Activated T-helper 1 cell treated with anti-CD3 and anti-CD28 coated beads, Interleukin-12 subunit alpha, Interleukin-12 subunit beta, Interleukin-2, Interleukin-4 antibody, amounts not matched to agents 30 ng/mL and 10 ng/mL and 1 ng/mL, durations not matched to agents 14 hours and 24 hours and 36 hours (primary cell): ENCODE measurements around the gene LAMA5. TPM values are rescaled to one million over a fixed set of nuclear protein-coding genes. Genes with fewer than 3 reads are reported as not detected.

ENCODE experiments used
- DNase-seq: peaks from one replicate; pipeline ENCODE4 v3.0.0; 2021; ENCODE audit warnings: low spot score
- H3K27ac Mint-ChIP-seq: one replicate; pipeline ENCODE4 v1.8.0; 2021; ENCODE audit warnings: mild to moderate bottlenecking, mixed read lengths
- H3K27me3 Mint-ChIP-seq: one replicate; pipeline ENCODE4 v1.8.0; 2022; ENCODE audit warnings: mild to moderate bottlenecking, moderate library complexity, mixed read lengths; ENCODE audit not compliant: insufficient read depth
- H3K36me3 Mint-ChIP-seq: one replicate; pipeline ENCODE4 v1.8.0; 2021; ENCODE audit warnings: low read depth, mixed read lengths
- H3K4me1 Mint-ChIP-seq: one replicate; pipeline ENCODE4 v1.8.0; 2021; ENCODE audit warnings: low read depth, mixed read lengths
- H3K4me3 Mint-ChIP-seq: one replicate; pipeline ENCODE4 v1.8.0; 2021; ENCODE audit warnings: mild to moderate bottlenecking, moderate library complexity, mixed read lengths
- H3K9me3 Mint-ChIP-seq: one replicate; pipeline ENCODE4 v1.8.0; 2021; ENCODE audit warnings: mixed read lengths
- intact Hi-C: fragments of 100-400 bp; cut with micrococcal nuclease; formaldehyde crosslinking; loops from one replicate; pipeline ENCODE4 v1.15.1; 2024
- total RNA-seq: library from RNA; stranded (reverse); gene quantifications from 2 replicates; pipeline ENCODE4 v1.2.3, GENCODE V29; 2022

LAMA5 gene
- total RNA-seq, 1 donor from 2014 or later: 0.83 TPM

GRCh38 chr20:62299666-62300236 lies 67.4 kb downstream of the LAMA5 start:
- Mint-ChIP-seq H3K4me3 (no peak overlapping the region), H3K36me3 (peaks cover 9% of the 10 kb centered on the region), H3K27me3 (no peaks in the 10 kb centered on the region), H3K27ac (no peak overlapping the region), H3K4me1 (peaks cover 19% of the 10 kb centered on the region), H3K9me3 (no peaks in the 10 kb centered on the region)
- no peak for DNase-seq
- intact Hi-C loops: loop anchor here (5.0 kb wide), 3 partner anchors 68 to 287 kb away; partner anchors contain the start of genes LAMA5 and TAF4

GRCh38 chr20:62298577-62299249 lies 68.4 kb downstream of the LAMA5 start:
- Mint-ChIP-seq H3K4me3 (no peak overlapping the region), H3K9me3 (no peaks in the 10 kb centered on the region), H3K36me3 (peaks cover 8% of the 10 kb centered on the region), H3K4me1 (peaks cover 10% of the 10 kb centered on the region), H3K27ac (no peak overlapping the region), H3K27me3 (no peaks in the 10 kb centered on the region)
- intact Hi-C loops: no loop called here
- DNase-seq: no peak

- peaks cover 10% of the 10 kb centered on the region for H3K36me3 Mint-ChIP-seq
- H3K9me3 Mint-ChIP-seq: no peaks in the 10 kb centered on the region
- no peak overlapping the region for H3K27ac Mint-ChIP-seq
- DNase-seq: no peak
- no peaks in the 10 kb centered on the region for H3K27me3 Mint-ChIP-seq
- intact Hi-C loops: no loop called here
- peaks cover 10% of the 10 kb centered on the region for H3K4me1 Mint-ChIP-seq
- H3K4me3 Mint-ChIP-seq: no peak overlapping the region
These were observed 69.5 kb downstream of the LAMA5 start for GRCh38 chr20:62297449-62298227.

GRCh38 chr20:62296724-62297448 lies 70.2 kb downstream of the LAMA5 start:
- H3K36me3 Mint-ChIP-seq: peaks cover 12% of the 10 kb centered on the region
- peaks cover 8% of the 10 kb centered on the region for H3K4me1 Mint-ChIP-seq
- no peak overlapping the region for H3K27ac Mint-ChIP-seq
- no peaks in the 10 kb centered on the region for H3K9me3 Mint-ChIP-seq
- H3K27me3 Mint-ChIP-seq: no peaks in the 10 kb centered on the region
- no peak for DNase-seq
- intact Hi-C loops: no loop called here
- no peak overlapping the region for H3K4me3 Mint-ChIP-seq

- no peaks in the 10 kb centered on the region for H3K4me1 Mint-ChIP-seq
- H3K27ac Mint-ChIP-seq: no peak overlapping the region
- no peak overlapping the region for H3K4me3 Mint-ChIP-seq
- no peaks in the 10 kb centered on the region for H3K27me3 Mint-ChIP-seq
- H3K36me3 Mint-ChIP-seq: peaks cover 14% of the 10 kb centered on the region
- intact Hi-C loops: no loop called here
- DNase-seq: no peak
- no peaks in the 10 kb centered on the region for H3K9me3 Mint-ChIP-seq
These were observed 72.6 kb downstream of the LAMA5 start for GRCh38 chr20:62294516-62294915.

- Mint-ChIP-seq H3K27ac (no peak overlapping the region), H3K36me3 (peaks cover 14% of the 10 kb centered on the region), H3K9me3 (no peaks in the 10 kb centered on the region), H3K4me3 (no peak overlapping the region), H3K4me1 (no peaks in the 10 kb centered on the region), H3K27me3 (no peaks in the 10 kb centered on the region)
- no peak for DNase-seq
- intact Hi-C loops: no loop called here
These were observed 73.2 kb downstream of the LAMA5 start for GRCh38 chr20:62293946-62294345.

GRCh38 chr20:62293111-62293784 lies 73.9 kb downstream of the LAMA5 start:
- Mint-ChIP-seq H3K27ac (no peak overlapping the region), H3K36me3 (peaks cover 15% of the 10 kb centered on the region), H3K4me1 (no peaks in the 10 kb centered on the region), H3K4me3 (no peak overlapping the region), H3K27me3 (no peaks in the 10 kb centered on the region), H3K9me3 (no peaks in the 10 kb centered on the region)
- intact Hi-C loops: no loop called here
- no peak for DNase-seq

GRCh38 chr20:62292108-62292507 lies 75.0 kb downstream of the LAMA5 start:
- Mint-ChIP-seq H3K27me3 (no peaks in the 10 kb centered on the region), H3K36me3 (peaks cover 15% of the 10 kb centered on the region), H3K4me1 (no peaks in the 10 kb centered on the region), H3K4me3 (no peak overlapping the region), H3K27ac (no peak overlapping the region), H3K9me3 (no peaks in the 10 kb centered on the region)
- intact Hi-C loops: no loop called here
- no peak for DNase-seq

- DNase-seq: no peak
- Mint-ChIP-seq H3K4me3 (no peak overlapping the region), H3K36me3 (peaks cover 15% of the 10 kb centered on the region), H3K27me3 (no peaks in the 10 kb centered on the region), H3K27ac (no peak overlapping the region), H3K9me3 (no peaks in the 10 kb centered on the region), H3K4me1 (no peaks in the 10 kb centered on the region)
- intact Hi-C loops: no loop called here
These were observed 75.7 kb downstream of the LAMA5 start for GRCh38 chr20:62291251-62292066.

- no peaks in the 10 kb centered on the region for H3K4me1 Mint-ChIP-seq
- H3K4me3 Mint-ChIP-seq: no peak overlapping the region
- H3K9me3 Mint-ChIP-seq: no peaks in the 10 kb centered on the region
These were observed 77.2 kb downstream of the LAMA5 start for GRCh38 chr20:62289898-62290297.

GRCh38 chr20:62289131-62289530 lies 78.0 kb downstream of the LAMA5 start:
- Mint-ChIP-seq H3K4me1 (no peaks in the 10 kb centered on the region), H3K4me3 (no peak overlapping the region), H3K9me3 (no peaks in the 10 kb centered on the region), H3K27me3 (no peaks in the 10 kb centered on the region), H3K36me3 (peaks cover 12% of the 10 kb centered on the region), H3K27ac (no peak overlapping the region)
- DNase-seq: no peak
- intact Hi-C loops: no loop called here

More at GRCh38 chr20:62289898-62290297, 77.2 kb downstream of the LAMA5 start:
- Mint-ChIP-seq H3K27ac (no peak overlapping the region), H3K27me3 (no peaks in the 10 kb centered on the region), H3K36me3 (peaks cover 13% of the 10 kb centered on the region)
- intact Hi-C loops: no loop called here
- no peak for DNase-seq
